Panc1 (cell line): ENCODE measurements around the gene RPRD1B.
"Not testable (repeated sequence)": the region's sequence is repeated elsewhere in the genome, so short reads cannot be mapped to it uniquely, and the experiment has no call there.

Source experiments
- CTCF ChIP-seq: fragments of 450-650 bp; IDR thresholded peaks from 2 replicates; pipeline ENCODE4 v1.5.1; 2017; ENCODE audit warnings: mild to moderate bottlenecking
- POLR2AphosphoS5 ChIP-seq: IDR thresholded peaks from 2 replicates; pipeline ENCODE4 v1.6.1; 2012; ENCODE audit warnings: mild to moderate bottlenecking, low read depth, low read length, moderate library complexity
- REST ChIP-seq, 2 experiments: IDR thresholded peaks; 2 replicates each; pipeline ENCODE4 v1.6.1; 2011 to 2012; ENCODE audit warnings: low read depth in 2 of 2, control low read depth in 1 of 2, low read length in 1 of 2, mild to moderate bottlenecking in 1 of 2, moderate library complexity in 1 of 2; ENCODE audit not compliant: insufficient read depth in 1 of 2

- TF ChIP-seq POLR2AphosphoS5; CTCF; REST (IDR thresholded peaks at IDR 0.05; ENCODE audit: insufficient read depth in 1 of 2, low read depth in 2 of 2, low read length in 1 of 2): not testable (repeated sequence)
Measured at GRCh38 chr20:38107386-38107785, 73.8 kb downstream of the RPRD1B start.
